Measurements from ENCODE around the gene FXYD5. TPM values are rescaled to one million over a fixed set of nuclear protein-coding genes. Genes with fewer than 3 reads are reported as not detected.

Gene FXYD5
- total RNA-seq, 2 experiments from 2014 or later = 587 to 615 TPM

GRCh38 chr19:35112995-35113688 lies 41.4 kb upstream of the FXYD5 start:
- intact Hi-C loops (cut with DNase I, micrococcal nuclease) = no loop called here
- no peak for TF ChIP-seq CTCF (IDR thresholded peaks at IDR 0.05)

GRCh38 chr19:35114353-35115176 lies 40.0 kb upstream of the FXYD5 start:
- intact Hi-C loops (cut with DNase I, micrococcal nuclease) = loop anchor here in 1 of 2 experiments (2.0 kb wide), 1 partner anchor 20 kb away; the partner anchor contains the start of gene LGI4
- peak; percentile 54 to 82 (median 64) for DNase-seq
- Histone ChIP-seq H3K27me3 (ENCODE audit: control insufficient read depth in 1 of 2, insufficient read depth in 2 of 2, low read length in 2 of 2) (peaks cover 0 to under 1% of the 10 kb centered on the region in 2 experiments), H3K9me3 (ENCODE audit: control insufficient read depth in 1 of 2, insufficient read depth in 1 of 2, low read length in 2 of 2) (peaks cover 0 to 5% of the 10 kb centered on the region in 2 experiments), H3K4me1 (ENCODE audit: insufficient read depth, low read length) (peaks cover 8% of the 10 kb centered on the region), H3K4me3 (ENCODE audit: low read length) (no peak overlapping the region), H3K27ac (ENCODE audit: low read depth in 1 of 2, low read length in 2 of 2) (no peak overlapping the region), H3K36me3 (ENCODE audit: insufficient read depth, low read length) (no peaks in the 10 kb centered on the region)
- no peaks in the 10 kb centered on the region for H3K27me3 Mint-ChIP-seq
- no peak overlapping the region for H3K4me3 Mint-ChIP-seq
- no peaks in the 10 kb centered on the region for H3K9me3 Mint-ChIP-seq
- ATAC-seq (ENCODE audit: poor library complexity) = peak; percentile 95
- TF ChIP-seq CTCF (IDR thresholded peaks at IDR 0.05) = peak; percentile 84
- peaks cover 6% of the 10 kb centered on the region for H3K4me1 Mint-ChIP-seq (ENCODE audit: low read depth)
- H3K27ac Mint-ChIP-seq = no peak overlapping the region
- POLR2A ChIA-PET = no interaction called here
- no peaks in the 10 kb centered on the region for H3K36me3 Mint-ChIP-seq (ENCODE audit: low read depth)
- CTCF ChIA-PET = interaction anchor here (1.7 kb wide), 1 partner anchor 28 kb away, joined by 13 read pairs; the partner anchor contains the start of gene FXYD7

More at GRCh38 chr19:35112995-35113688, 41.4 kb upstream of the FXYD5 start:
- H3K36me3 Mint-ChIP-seq (ENCODE audit: low read depth) = no peaks in the 10 kb centered on the region
- Histone ChIP-seq H3K9me3 (ENCODE audit: control insufficient read depth in 1 of 2, insufficient read depth in 1 of 2, low read length in 2 of 2) (no peaks in the 10 kb centered on the region), H3K27me3 (ENCODE audit: control insufficient read depth in 1 of 2, insufficient read depth in 2 of 2, low read length in 2 of 2) (peaks cover 0 to 2% of the 10 kb centered on the region in 2 experiments), H3K4me1 (ENCODE audit: insufficient read depth, low read length) (peaks cover 8% of the 10 kb centered on the region), H3K36me3 (ENCODE audit: insufficient read depth, low read length) (no peaks in the 10 kb centered on the region), H3K27ac (ENCODE audit: low read depth in 1 of 2, low read length in 2 of 2) (no peak overlapping the region), H3K4me3 (ENCODE audit: low read length) (no peak overlapping the region)
- no peaks in the 10 kb centered on the region for H3K27me3 Mint-ChIP-seq
- H3K4me1 Mint-ChIP-seq (ENCODE audit: low read depth) = peaks cover 6% of the 10 kb centered on the region
- DNase-seq (no peak), ATAC-seq (ENCODE audit: poor library complexity) (no peak)
- H3K27ac Mint-ChIP-seq = no peak overlapping the region
- H3K4me3 Mint-ChIP-seq = no peak overlapping the region
- ChIA-PET POLR2A (no interaction called here), CTCF (no interaction called here)
- no peaks in the 10 kb centered on the region for H3K9me3 Mint-ChIP-seq

GRCh38 chr19:35115177-35115951 lies 39.2 kb upstream of the FXYD5 start, which contains the start of gene FXYD3:
Gene FXYD3 (plus strand): TSS chr19:35115823. CDS start chr19:35119377, 3,554 bp downstream.
- H3K27me3 ChIP-seq (ENCODE audit: control insufficient read depth in 1 of 2, insufficient read depth in 2 of 2, low read length in 2 of 2) = no peaks in the 10 kb centered on the region
- H3K9me3 ChIP-seq (ENCODE audit: control insufficient read depth in 1 of 2, insufficient read depth in 1 of 2, low read length in 2 of 2) = peaks cover 0 to 5% of the 10 kb centered on the region in 2 experiments
- Mint-ChIP-seq H3K4me1 (ENCODE audit: low read depth) (peaks cover 6% of the 10 kb centered on the region), H3K36me3 (ENCODE audit: low read depth) (no peaks in the 10 kb centered on the region), H3K27ac (no peak within 1 kb of the TSS), H3K4me3 (no peak within 1 kb of the TSS), H3K27me3 (no peaks in the 10 kb centered on the region), H3K9me3 (no peaks in the 10 kb centered on the region)
- CTCF ChIA-PET = interaction anchor here (1.7 kb wide), 1 partner anchor 27 kb away, joined by 13 read pairs; the partner anchor contains the start of gene FXYD7
- DNase-seq (no peak), ATAC-seq (ENCODE audit: poor library complexity) (no peak)
- H3K4me1 ChIP-seq (ENCODE audit: insufficient read depth, low read length) = peaks cover 8% of the 10 kb centered on the region
- no peak within 1 kb of the TSS for H3K27ac ChIP-seq (ENCODE audit: low read depth in 1 of 2, low read length in 2 of 2)
- intact Hi-C loops (cut with DNase I, micrococcal nuclease) = loop anchor here in 1 of 2 experiments (2.0 kb wide), 1 partner anchor 19 kb away; the partner anchor contains the start of gene LGI4
- H3K4me3 ChIP-seq (ENCODE audit: low read length) = no peak within 1 kb of the TSS
- POLR2A ChIA-PET = no interaction called here
- TF ChIP-seq CTCF (IDR thresholded peaks at IDR 0.05) = no peak
- H3K36me3 ChIP-seq (ENCODE audit: insufficient read depth, low read length) = no peaks in the 10 kb centered on the region

All from CD4-positive, alpha-beta T cell (primary cell).